GM12891 (cell line): Measurements from ENCODE around the gene EPB41L3.

Source experiments
- PAX5 ChIP-seq: IDR thresholded peaks from 2 replicates; pipeline ENCODE4 v1.6.1; 2011; ENCODE audit warnings: low read length, moderate library complexity, mild to moderate bottlenecking; ENCODE audit not compliant: insufficient read depth, severe bottlenecking
- POLR2A ChIP-seq: IDR thresholded peaks from 2 replicates; pipeline ENCODE4 v1.6.1; 2011; ENCODE audit warnings: low read depth, low read length, control low read depth
- POLR2AphosphoS5 ChIP-seq: IDR thresholded peaks from 2 replicates; pipeline ENCODE4 v1.6.1; 2011; ENCODE audit warnings: low read depth, low read length, control low read depth

GRCh38 chr18:5532066-5532465, 11.7 kb downstream of the EPB41L3 start:
- TF ChIP-seq POLR2A (no peak), POLR2AphosphoS5 (no peak), PAX5 (no peak)
